Measurements from ENCODE around the gene HOXD10. TPM values are rescaled to one million over a fixed set of nuclear protein-coding genes. Genes with fewer than 3 reads are reported as not detected.

Gene HOXD10
- total RNA-seq, 1 donor from 2014 or later = 4.4 TPM

- DNase-seq (ENCODE audit: low spot score) = no peak
Observed at GRCh38 chr2:176162911-176163671, 46.5 kb downstream of the HOXD10 start.

DNA sequence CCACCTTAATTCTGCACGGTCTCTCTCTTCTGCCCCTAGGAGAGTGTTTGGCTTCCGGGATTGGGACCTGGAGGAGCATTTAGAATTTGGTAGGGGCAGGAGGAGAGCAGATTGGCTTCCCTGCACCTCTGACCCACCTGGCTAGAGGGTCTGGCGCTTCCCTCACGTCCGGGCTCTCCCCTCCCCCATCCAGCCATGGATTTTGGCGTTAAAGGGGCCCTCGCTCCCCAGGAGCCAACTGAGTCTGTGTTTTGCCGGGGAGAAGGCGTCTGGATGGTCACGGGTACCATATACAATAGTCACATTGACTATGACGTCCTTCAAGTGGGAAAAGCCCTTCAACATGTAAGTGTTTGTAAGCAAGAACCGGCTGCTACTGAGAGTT lies 47.1 kb downstream of the HOXD10 start:
- DNase-seq (ENCODE audit: low spot score) = no peak

GRCh38 chr2:176164201-176164600 lies 47.6 kb downstream of the HOXD10 start:
- no peak for DNase-seq (ENCODE audit: low spot score)

DNA sequence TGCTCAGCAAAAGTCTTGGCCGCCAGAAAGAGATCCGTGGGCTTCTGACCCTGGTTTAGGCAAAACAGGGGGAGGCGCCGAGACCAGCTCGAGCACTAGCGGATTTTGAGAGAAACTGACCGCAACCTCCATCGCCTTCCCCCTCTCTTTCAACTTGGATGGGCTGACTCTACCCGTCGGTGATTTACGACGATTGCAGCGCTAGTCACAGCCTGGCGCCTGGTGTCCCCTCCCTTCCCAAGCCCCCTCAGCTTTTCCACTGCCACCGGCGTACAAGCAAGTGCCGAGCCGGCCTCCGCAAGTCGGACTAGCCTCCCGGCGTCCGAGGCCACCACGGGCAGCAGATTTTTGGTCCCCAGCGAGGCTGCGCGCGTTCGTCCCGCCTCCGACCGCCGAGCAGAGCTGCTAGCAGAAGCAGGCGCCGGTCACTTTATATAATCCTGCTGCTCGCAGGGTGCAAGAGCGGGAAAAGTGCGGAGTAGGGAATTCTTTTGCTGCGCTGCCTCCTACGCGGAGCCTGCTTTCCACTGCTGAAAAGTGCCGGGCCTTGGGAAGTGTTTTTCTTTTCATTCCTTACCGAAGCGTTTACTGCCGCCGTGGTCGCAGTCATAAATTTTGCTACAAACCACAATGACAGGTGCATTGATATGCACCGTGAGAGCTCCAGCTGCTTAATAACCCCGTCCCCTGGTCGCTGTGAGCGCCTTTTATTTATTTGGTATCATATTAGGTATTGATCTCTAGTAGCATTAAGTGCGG lies 48.2 kb downstream of the HOXD10 start:
- no peak for DNase-seq (ENCODE audit: low spot score)

DNA sequence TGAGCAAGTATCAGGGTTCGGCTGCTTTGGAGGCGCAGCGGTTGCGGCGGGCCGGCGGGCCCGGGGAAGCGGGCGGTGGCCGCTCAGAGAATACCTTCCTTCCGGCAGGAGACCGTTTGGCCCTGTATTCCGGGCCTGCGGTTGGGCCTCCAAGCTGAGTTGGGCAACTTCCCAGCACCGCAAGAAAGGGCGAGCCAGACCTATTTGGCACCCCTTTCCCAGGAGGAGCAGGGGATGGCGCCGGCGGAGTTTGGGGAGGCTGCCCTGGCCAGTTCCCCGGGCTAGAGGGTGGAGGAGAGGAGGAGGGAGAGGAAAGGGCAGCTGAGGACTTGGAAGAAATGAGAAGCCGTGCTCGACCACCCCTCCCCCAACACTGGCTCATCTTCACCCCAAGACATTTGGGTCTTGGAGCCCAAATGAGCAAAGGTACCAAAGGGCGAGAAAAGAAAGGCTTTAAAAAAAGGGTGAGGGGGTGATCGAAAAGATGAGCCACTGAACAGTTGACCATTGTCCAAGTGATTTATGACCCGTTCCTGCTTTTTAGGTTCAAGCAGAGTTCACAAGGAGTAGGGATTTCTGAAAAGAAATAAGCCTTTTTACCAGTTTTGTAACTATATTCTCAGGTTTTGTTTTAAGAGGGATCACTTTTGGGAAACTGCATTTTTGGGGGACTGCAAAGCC lies 48.9 kb downstream of the HOXD10 start:
- no peak for DNase-seq (ENCODE audit: low spot score)

DNA sequence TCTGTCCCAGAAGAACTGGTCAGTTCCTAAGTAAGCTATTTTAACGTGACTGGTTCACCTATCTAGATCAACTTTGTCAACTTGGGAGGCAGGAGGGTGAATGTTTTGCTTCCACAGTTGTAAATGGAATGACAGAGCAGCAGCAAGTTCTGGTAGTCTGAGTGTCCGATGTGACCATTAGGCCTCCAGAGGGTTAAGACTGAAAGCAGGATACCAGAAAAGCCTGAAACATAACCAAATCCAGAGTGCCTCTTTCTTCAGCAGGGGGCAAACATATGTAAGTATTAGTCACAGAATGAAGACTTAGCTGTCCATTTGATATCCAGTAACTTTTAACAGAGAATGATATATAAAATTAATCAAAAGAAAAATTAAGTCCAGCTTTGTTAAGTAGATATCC lies 49.7 kb downstream of the HOXD10 start:
- DNase-seq (ENCODE audit: low spot score) = no peak

DNA sequence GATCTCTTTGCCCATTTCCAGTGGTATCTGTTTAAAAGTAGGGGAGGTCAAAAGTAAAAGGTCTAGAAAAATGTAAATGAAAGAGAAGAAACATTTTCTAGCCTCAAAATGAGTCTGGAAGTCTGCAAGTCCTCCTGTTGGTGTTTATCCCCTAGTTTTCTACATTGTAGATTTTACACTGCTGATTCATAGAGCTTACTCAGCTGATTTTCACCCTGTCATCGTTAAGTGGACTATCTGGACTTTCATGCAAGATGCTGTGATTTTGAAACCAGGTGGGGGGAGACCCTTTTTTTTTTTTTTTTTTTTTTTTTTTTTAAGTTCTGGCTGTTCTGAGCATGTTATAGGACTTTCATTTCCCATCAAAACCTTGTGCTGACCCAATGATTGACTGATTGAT lies 50.8 kb downstream of the HOXD10 start:
- no peak for DNase-seq (ENCODE audit: low spot score)

- no peak for DNase-seq (ENCODE audit: low spot score)
Observed at GRCh38 chr2:176169181-176169580, 52.6 kb downstream of the HOXD10 start.

Other genes starting within 250 kb of the HOXD10 start
- gene LNPK, start 114.5 kb upstream of the HOXD10 start, total RNA-seq = 32.5 TPM
- not detected for gene EVX2, start 32.8 kb upstream of the HOXD10 start, total RNA-seq
- not detected for gene HOXD13, start 24.1 kb upstream of the HOXD10 start, total RNA-seq
- gene HOXD12, start 17.0 kb upstream of the HOXD10 start, total RNA-seq = not detected
- gene HOXD11, start 9.5 kb upstream of the HOXD10 start, total RNA-seq = 1.2 TPM
- gene HOXD9, start 5.9 kb downstream of the HOXD10 start, total RNA-seq = 19.8 TPM
- 41.7 TPM for gene HOXD8, start 12.9 kb downstream of the HOXD10 start, total RNA-seq
- gene HOXD4, start 34.8 kb downstream of the HOXD10 start, total RNA-seq = 22.4 TPM
- 28.2 TPM for gene HOXD3, start 40.5 kb downstream of the HOXD10 start, total RNA-seq
- gene HOXD1, start 71.9 kb downstream of the HOXD10 start, total RNA-seq = 11.1 TPM
- gene MTX2, start 152.7 kb downstream of the HOXD10 start, total RNA-seq = 28.4 TPM